Suprapubic skin (tissue), 3 donors: ENCODE results near the gene RNF167.
"Not testable (repeated sequence)": the region's sequence is repeated elsewhere in the genome, so short reads cannot be mapped to it uniquely, and the experiment has no call there.

Experiments
- POLR2A ChIP-seq, 2 donors: fragments of 450-650 bp; IDR thresholded peaks; one replicate each; pipeline ENCODE4 v1.6.1; 2017; ENCODE audit warnings: antibody characterized with exemption in 2 of 2, mild to moderate bottlenecking in 2 of 2, moderate library complexity in 2 of 2
- TF ChIP-seq, protein P1 (sequence below), 2 donors: fragments of 200-600 bp in 1 of 2; fragments of 450-650 bp in 1 of 2; sonication (generic) in 1 of 2; IDR thresholded peaks; one replicate each; pipeline ENCODE4 v1.5.1; 2016 to 2019; ENCODE audit warnings: antibody characterized with exemption in 2 of 2, mild to moderate bottlenecking in 1 of 2, moderate library complexity in 1 of 2

DNA sequence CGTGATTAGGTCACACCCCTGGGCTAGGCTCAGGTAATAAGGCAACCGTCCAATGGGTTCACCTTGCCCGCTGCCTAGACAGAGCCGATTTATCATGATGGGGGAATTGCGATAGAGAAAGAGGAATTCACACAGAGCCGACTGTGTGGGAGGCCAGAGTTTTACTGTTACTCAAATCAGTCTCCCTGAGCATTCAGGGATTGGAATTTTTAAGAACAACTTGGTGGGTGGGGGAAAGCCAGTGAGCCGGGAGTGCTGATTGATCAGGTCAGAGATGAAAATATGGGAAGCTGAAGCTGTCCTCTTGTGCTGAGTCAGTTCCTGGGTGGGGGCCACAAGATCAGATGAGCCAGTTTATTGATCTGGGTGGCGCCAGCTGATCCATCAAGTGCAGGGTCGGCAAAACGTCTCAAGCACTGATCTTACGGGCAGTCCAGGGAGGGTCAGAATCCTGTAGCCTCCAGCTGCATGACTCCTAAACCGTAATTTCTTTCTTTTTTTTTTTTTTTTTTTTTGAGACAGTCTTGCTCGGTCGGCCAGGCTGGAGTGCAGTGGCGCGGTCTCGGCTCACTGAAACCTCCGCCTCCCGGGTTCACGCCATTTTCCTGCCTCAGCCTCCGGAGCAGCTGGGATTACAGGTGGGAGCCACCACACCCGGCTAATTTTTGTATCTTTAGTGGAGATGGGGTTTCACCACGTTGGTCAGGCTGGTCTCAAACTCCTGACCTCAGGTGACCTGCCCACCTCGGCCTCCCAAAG is 13.3 kb upstream of the RNF167 start:
- TF ChIP-seq, protein P1, sequence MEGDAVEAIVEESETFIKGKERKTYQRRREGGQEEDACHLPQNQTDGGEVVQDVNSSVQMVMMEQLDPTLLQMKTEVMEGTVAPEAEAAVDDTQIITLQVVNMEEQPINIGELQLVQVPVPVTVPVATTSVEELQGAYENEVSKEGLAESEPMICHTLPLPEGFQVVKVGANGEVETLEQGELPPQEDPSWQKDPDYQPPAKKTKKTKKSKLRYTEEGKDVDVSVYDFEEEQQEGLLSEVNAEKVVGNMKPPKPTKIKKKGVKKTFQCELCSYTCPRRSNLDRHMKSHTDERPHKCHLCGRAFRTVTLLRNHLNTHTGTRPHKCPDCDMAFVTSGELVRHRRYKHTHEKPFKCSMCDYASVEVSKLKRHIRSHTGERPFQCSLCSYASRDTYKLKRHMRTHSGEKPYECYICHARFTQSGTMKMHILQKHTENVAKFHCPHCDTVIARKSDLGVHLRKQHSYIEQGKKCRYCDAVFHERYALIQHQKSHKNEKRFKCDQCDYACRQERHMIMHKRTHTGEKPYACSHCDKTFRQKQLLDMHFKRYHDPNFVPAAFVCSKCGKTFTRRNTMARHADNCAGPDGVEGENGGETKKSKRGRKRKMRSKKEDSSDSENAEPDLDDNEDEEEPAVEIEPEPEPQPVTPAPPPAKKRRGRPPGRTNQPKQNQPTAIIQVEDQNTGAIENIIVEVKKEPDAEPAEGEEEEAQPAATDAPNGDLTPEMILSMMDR (IDR thresholded peaks at IDR 0.05): not testable (repeated sequence)
- TF ChIP-seq POLR2A (IDR thresholded peaks at IDR 0.05): not testable (repeated sequence)
